ENCODE measurements around the gene PSENEN.
A peak's percentile ranks its signal among the peaks of the same experiment; 100 is the strongest.

DNA sequence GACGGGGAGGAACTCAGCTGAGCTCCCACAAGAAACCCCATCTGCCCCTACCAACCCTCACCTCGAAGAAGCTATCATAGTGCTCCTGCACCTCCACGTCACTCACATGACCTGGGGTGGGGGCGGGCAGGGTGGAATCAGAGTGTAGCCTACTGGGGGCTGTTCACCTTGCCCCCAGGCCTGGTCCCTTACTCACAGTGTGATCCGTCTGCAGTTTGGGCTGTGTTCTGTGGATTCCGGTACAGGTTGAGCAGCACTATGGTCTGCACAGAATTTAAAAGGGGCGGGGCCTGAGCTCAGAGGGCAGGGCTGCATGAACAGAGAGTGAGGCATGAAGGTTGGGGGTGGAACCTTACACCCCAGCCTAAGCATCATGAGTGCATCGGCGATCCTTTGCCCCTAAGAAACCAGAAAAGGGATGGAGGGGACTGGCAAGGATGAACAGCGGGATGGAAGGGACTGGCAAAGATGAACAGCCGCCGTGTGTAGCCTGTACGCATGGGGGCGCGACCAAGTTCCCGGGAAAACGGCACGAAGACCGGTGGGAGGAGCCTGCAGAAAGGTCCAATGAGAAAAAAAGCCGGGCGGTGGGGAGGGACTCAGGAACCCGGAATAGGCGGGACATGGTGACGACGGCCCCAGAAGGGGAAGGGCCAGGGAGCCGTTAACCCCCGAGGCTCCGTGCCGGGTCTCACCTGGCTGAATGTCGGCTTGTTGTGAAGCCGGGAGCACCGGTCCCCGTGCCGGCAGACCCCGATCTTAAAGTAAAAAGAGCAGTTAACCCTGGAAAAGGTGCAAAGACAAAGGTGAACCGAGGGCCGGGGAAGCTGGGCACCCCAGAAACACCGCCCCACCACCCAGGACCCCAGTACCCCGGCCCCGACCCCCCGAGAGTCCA, 772 bp upstream of the PSENEN start:
- TF ChIP-seq, protein P1, sequence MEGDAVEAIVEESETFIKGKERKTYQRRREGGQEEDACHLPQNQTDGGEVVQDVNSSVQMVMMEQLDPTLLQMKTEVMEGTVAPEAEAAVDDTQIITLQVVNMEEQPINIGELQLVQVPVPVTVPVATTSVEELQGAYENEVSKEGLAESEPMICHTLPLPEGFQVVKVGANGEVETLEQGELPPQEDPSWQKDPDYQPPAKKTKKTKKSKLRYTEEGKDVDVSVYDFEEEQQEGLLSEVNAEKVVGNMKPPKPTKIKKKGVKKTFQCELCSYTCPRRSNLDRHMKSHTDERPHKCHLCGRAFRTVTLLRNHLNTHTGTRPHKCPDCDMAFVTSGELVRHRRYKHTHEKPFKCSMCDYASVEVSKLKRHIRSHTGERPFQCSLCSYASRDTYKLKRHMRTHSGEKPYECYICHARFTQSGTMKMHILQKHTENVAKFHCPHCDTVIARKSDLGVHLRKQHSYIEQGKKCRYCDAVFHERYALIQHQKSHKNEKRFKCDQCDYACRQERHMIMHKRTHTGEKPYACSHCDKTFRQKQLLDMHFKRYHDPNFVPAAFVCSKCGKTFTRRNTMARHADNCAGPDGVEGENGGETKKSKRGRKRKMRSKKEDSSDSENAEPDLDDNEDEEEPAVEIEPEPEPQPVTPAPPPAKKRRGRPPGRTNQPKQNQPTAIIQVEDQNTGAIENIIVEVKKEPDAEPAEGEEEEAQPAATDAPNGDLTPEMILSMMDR (conservative IDR thresholded peaks at IDR 0.05), result peak; percentile 42; the same call in 1 of the 2 replicates
- TF ChIP-seq EZH2 (IDR thresholded peaks at IDR 0.05; ENCODE audit: low read depth), result no peak

Data from PC-9 (cell line).